Measurements from ENCODE around the gene POU2F2.

The POU2F2 gene

DNA sequence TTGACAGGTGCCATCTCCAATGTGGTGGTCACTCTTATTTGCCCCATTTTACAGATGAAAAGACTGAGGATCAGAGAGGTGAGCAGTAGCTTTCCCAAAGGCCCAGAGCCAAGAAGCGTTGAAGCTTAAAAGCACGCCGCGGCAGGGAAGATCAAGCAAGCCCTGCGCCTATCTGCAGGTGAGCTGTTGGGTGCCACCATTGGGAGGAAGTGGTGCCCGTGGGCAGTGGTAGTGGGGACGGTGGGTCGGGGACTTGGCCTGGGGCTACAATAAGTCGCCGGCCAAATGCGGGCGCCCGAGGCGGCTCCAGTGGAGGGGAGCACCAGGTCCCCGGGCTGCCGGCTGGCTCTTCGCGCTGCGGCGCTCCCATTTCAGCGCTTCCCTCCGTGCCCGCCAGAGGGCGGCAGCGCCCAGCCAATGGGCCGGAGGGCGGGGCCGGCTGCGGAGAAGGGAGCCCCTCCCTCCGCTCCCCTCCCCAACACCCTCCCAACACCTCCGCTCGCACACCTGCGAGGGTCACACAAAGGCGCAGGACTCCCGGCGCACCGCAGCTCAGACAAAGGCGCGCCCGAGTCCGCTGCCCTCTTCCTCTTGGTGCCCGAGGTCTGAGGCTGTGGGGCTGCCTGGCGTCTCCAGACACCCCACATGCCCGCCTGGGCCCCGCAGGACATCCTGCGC, 744 bp upstream of the POU2F2 start:
- Histone ChIP-seq H3K36me3 (ENCODE audit: low read depth) (no peaks in the 10 kb centered on the region), H3K27ac (ENCODE audit: poor library complexity, severe bottlenecking) (no peak overlapping the region), H3K27me3 (ENCODE audit: insufficient read depth, poor library complexity, severe bottlenecking) (no peaks in the 10 kb centered on the region), H3K9me3 (ENCODE audit: severe bottlenecking) (no peaks in the 10 kb centered on the region), H3K4me1 (ENCODE audit: insufficient read depth, poor library complexity, severe bottlenecking) (peaks cover 21% of the 10 kb centered on the region), H3K4me3 (ENCODE audit: severe bottlenecking) (no peak overlapping the region)
- DNase-seq (ENCODE audit: low spot score) = no peak
- TF ChIP-seq, protein P1, sequence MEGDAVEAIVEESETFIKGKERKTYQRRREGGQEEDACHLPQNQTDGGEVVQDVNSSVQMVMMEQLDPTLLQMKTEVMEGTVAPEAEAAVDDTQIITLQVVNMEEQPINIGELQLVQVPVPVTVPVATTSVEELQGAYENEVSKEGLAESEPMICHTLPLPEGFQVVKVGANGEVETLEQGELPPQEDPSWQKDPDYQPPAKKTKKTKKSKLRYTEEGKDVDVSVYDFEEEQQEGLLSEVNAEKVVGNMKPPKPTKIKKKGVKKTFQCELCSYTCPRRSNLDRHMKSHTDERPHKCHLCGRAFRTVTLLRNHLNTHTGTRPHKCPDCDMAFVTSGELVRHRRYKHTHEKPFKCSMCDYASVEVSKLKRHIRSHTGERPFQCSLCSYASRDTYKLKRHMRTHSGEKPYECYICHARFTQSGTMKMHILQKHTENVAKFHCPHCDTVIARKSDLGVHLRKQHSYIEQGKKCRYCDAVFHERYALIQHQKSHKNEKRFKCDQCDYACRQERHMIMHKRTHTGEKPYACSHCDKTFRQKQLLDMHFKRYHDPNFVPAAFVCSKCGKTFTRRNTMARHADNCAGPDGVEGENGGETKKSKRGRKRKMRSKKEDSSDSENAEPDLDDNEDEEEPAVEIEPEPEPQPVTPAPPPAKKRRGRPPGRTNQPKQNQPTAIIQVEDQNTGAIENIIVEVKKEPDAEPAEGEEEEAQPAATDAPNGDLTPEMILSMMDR (IDR thresholded peaks at IDR 0.05; ENCODE audit: poor library complexity, severe bottlenecking) = peak; percentile 94
- peak; percentile 53 for ATAC-seq (ENCODE audit: low read depth)

DNA sequence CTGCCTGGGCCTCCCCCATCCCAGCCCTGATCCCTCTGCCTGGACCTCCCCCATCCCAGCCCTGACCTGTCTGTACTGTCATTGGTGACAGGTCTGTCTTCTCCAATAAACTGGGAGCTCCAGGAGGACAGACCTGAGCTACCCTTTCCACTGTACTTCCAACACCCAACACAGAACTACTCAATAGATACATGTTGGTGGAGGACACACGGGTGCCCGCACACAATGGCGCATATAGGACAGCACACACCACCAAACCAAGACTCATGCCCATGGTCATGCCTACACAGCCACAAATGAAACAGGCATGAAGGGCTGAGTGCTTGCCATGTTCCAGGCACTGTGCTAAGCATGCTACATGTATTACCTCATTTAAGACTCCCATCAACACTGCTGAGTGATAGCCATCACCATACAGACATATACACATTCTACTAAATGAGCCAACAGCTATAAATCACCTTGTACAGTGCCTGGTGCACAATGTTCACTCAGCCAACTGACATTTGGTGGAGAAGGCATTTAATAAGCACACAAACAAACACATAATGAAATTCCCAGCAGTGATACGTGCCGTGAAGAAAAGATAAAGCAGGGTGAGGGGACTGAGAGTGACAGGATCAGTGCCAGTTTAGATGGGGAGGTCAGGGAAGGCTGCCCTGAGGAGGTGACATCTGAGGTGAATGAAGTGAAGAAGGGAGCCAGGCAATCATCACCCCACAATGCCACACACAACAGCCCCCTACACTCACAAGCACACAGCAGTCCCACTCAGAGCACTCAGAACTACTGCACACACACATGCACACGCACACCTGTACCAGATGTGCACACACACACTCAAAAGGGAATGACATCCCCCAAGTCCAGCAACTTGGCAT, 857 bp downstream of the POU2F2 start:
- DNase-seq (ENCODE audit: low spot score) (no peak), ATAC-seq (ENCODE audit: low read depth) (no peak)
- Histone ChIP-seq H3K27ac (ENCODE audit: poor library complexity, severe bottlenecking) (peak overlapping the region; percentile 6), H3K9me3 (ENCODE audit: severe bottlenecking) (no peaks in the 10 kb centered on the region), H3K36me3 (ENCODE audit: low read depth) (no peaks in the 10 kb centered on the region), H3K4me3 (ENCODE audit: severe bottlenecking) (no peak overlapping the region), H3K27me3 (ENCODE audit: insufficient read depth, poor library complexity, severe bottlenecking) (no peaks in the 10 kb centered on the region), H3K4me1 (ENCODE audit: insufficient read depth, poor library complexity, severe bottlenecking) (peaks cover 21% of the 10 kb centered on the region)
- TF ChIP-seq, protein P1 (IDR thresholded peaks at IDR 0.05; ENCODE audit: poor library complexity, severe bottlenecking) = no peak

- ATAC-seq (ENCODE audit: low read depth) = no peak; the same call in 2 of the 3 replicates
- TF ChIP-seq, protein P1 (IDR thresholded peaks at IDR 0.05; ENCODE audit: poor library complexity, severe bottlenecking) = no peak
- Histone ChIP-seq H3K27ac (ENCODE audit: poor library complexity, severe bottlenecking) (peak overlapping the region; percentile 54), H3K4me3 (ENCODE audit: severe bottlenecking) (no peak overlapping the region), H3K27me3 (ENCODE audit: insufficient read depth, poor library complexity, severe bottlenecking) (no peaks in the 10 kb centered on the region), H3K9me3 (ENCODE audit: severe bottlenecking) (no peaks in the 10 kb centered on the region), H3K36me3 (ENCODE audit: low read depth) (no peaks in the 10 kb centered on the region), H3K4me1 (ENCODE audit: insufficient read depth, poor library complexity, severe bottlenecking) (peaks cover 21% of the 10 kb centered on the region)
- no peak for DNase-seq (ENCODE audit: low spot score)
These were observed 2.0 kb downstream of the POU2F2 start for GRCh38 chr19:42130254-42130573.

GRCh38 chr19:42129399-42130253, 2.6 kb downstream of the POU2F2 start:
- H3K27ac ChIP-seq (ENCODE audit: poor library complexity, severe bottlenecking) = peak overlapping the region; percentile 54
- no peak for DNase-seq (ENCODE audit: low spot score)
- no peaks in the 10 kb centered on the region for H3K36me3 ChIP-seq (ENCODE audit: low read depth)
- H3K4me3 ChIP-seq (ENCODE audit: severe bottlenecking) = no peak overlapping the region
- peak; percentile 77 for ATAC-seq (ENCODE audit: low read depth)
- H3K27me3 ChIP-seq (ENCODE audit: insufficient read depth, poor library complexity, severe bottlenecking) = no peaks in the 10 kb centered on the region
- no peaks in the 10 kb centered on the region for H3K9me3 ChIP-seq (ENCODE audit: severe bottlenecking)
- TF ChIP-seq, protein P1 (IDR thresholded peaks at IDR 0.05; ENCODE audit: poor library complexity, severe bottlenecking) = no peak
- H3K4me1 ChIP-seq (ENCODE audit: insufficient read depth, poor library complexity, severe bottlenecking) = peaks cover 21% of the 10 kb centered on the region

Measured in RWPE2 (cell line).